ENCODE measurements around the gene THEMIS. TPM values are rescaled to one million over a fixed set of nuclear protein-coding genes. Genes with fewer than 3 reads are reported as not detected.

Gene THEMIS
- total and polyA plus RNA-seq, 11 donors, result 0.01 to 2.3 (median 0.39) TPM; not detected in 6

DNA sequence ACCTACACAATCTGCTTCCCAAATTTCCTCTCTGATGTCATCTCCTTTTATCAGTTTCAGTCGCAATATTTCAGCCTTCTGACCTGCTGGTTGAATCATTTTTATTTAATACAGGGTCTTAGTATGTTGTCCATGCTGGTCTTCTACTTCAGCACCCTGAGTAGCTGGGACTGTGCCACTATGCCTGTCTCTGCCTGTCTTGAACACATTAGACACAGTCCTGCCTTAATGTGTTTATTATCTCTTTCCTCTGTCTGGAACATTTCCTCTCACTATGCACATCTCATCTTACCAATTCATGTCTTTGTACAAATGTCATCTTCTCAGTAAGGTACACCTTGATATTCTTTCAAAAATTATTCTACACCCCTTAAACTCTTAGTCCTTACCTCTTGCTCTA, 106.5 kb downstream of the THEMIS start:
- Histone ChIP-seq H3K27ac (no peak overlapping the region), H3K27me3 (no peaks in the 10 kb centered on the region)
- TF ChIP-seq POLR2A (IDR thresholded peaks at IDR 0.05) (no peak), CTCF (IDR thresholded peaks at IDR 0.05) (no peak)

GRCh38 chr6:127793396-127793795, 107.5 kb downstream of the THEMIS start:
- DNase-seq (no peak), ATAC-seq (no peak)
- WGBS, 4 donors, result 77 to 84% (median 78%) methylated on average over 1 of the region's 1 CpG
- H3K27me3 ChIP-seq, result no peaks in the 10 kb centered on the region
- H3K27ac ChIP-seq, result no peak overlapping the region
- no peaks in the 10 kb centered on the region for H3K4me1 ChIP-seq
- intact Hi-C loops (cut with DNase I), result no loop called here
- H3K36me3 ChIP-seq, result no peaks in the 10 kb centered on the region
- no peak overlapping the region for H3K4me3 ChIP-seq
- TF ChIP-seq POLR2A (IDR thresholded peaks at IDR 0.05) (no peak), CTCF (IDR thresholded peaks at IDR 0.05) (no peak)
- H3K9me3 ChIP-seq, result no peaks in the 10 kb centered on the region

More for the DNA sequence above, 106.5 kb downstream of the THEMIS start:
- ATAC-seq (no peak), DNase-seq (no peak)
- no peaks in the 10 kb centered on the region for H3K4me1 ChIP-seq
- H3K36me3 ChIP-seq, result no peaks in the 10 kb centered on the region
- no peaks in the 10 kb centered on the region for H3K9me3 ChIP-seq
- no peak overlapping the region for H3K4me3 ChIP-seq
- 30 to 47% (median 36%) methylated on average over 1 of the region's 1 CpG for WGBS, 4 donors
- intact Hi-C loops (cut with DNase I), result no loop called here

DNA sequence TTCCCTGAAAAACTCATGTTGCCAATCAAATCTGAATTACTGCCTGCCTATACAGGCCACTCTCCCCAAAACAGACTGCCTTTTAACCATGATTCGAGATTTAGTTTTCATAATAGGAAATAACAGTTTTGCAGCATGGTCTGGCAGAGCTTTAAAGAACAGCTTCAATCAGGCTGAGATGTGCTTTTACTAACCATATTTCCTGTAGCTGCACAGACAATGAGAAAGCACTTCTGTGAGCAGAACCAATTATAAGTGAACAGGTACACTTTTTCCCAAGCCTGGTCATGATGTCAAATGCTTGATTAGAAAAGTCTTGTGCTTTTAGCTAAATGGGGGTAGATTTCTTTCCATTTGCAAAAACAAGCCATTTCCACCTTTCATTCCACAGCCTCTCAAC, 108.2 kb downstream of the THEMIS start:
- WGBS, 4 donors, result 60 to 77% (median 70%) methylated on average over 1 of the region's 1 CpG
- no peaks in the 10 kb centered on the region for H3K4me1 ChIP-seq
- no peak overlapping the region for H3K4me3 ChIP-seq
- DNase-seq (no peak), ATAC-seq (no peak)
- H3K27me3 ChIP-seq, result peaks cover 0 to 4% (median 0%) of the 10 kb centered on the region in 9 donors
- TF ChIP-seq POLR2A (IDR thresholded peaks at IDR 0.05) (no peak), CTCF (IDR thresholded peaks at IDR 0.05) (no peak)
- H3K36me3 ChIP-seq, result no peaks in the 10 kb centered on the region
- intact Hi-C loops (cut with DNase I), result no loop called here
- H3K27ac ChIP-seq, result no peak overlapping the region
- H3K9me3 ChIP-seq, result no peaks in the 10 kb centered on the region

GRCh38 chr6:127791779-127792528, 108.9 kb downstream of the THEMIS start:
- DNase-seq (no peak), ATAC-seq (no peak)
- no peak for TF ChIP-seq POLR2A (IDR thresholded peaks at IDR 0.05)
- TF ChIP-seq CTCF (IDR thresholded peaks at IDR 0.05), result no peak
- H3K4me3 ChIP-seq, result no peak overlapping the region
- no peak overlapping the region for H3K27ac ChIP-seq
- H3K27me3 ChIP-seq, result peaks cover 0 to 4% (median 0%) of the 10 kb centered on the region in 9 donors
- H3K36me3 ChIP-seq, result no peaks in the 10 kb centered on the region
- 82 to 89% (median 87%) methylated on average over 7 to 11 of the region's 11 CpGs for WGBS, 4 donors
- no peaks in the 10 kb centered on the region for H3K4me1 ChIP-seq
- H3K9me3 ChIP-seq, result no peaks in the 10 kb centered on the region
- intact Hi-C loops (cut with DNase I), result no loop called here

Data from heart left ventricle (tissue), 16 donors.